BJ (cell line): ENCODE results near the gene PARS2. TPM values are rescaled to one million over a fixed set of nuclear protein-coding genes. Genes with fewer than 3 reads are reported as not detected.

Experiments
- CTCF ChIA-PET: fragments of 350-600 bp; formaldehyde crosslinking; extraction: SDS; loops from one replicate; lab custom pipeline; 2021; ENCODE audit warnings: antibody characterized with exemption, inconsistent platforms; lab: Yijun Ruan, JAX
- POLR2A ChIA-PET: fragments of 300-600 bp; sonication (Branson Sonifier 250); formaldehyde crosslinking; extraction: SDS; loops from one replicate; lab custom pipeline; 2021; ENCODE audit warnings: antibody characterized with exemption; lab: Charles Lee
- DNase-seq: peaks from one replicate; pipeline ENCODE4 v3.0.0-alpha.2; 2011; ENCODE audit warnings: low read depth
- H3K27me3 ChIP-seq: 2 replicates; pipeline ENCODE4 v1.6.0; 2011; ENCODE audit warnings: low read length; ENCODE audit not compliant: control insufficient read depth, insufficient read depth
- H3K36me3 ChIP-seq: 2 replicates; pipeline ENCODE4 v1.5.1; 2011; ENCODE audit warnings: low read length; ENCODE audit not compliant: control insufficient read depth, insufficient read depth
- H3K4me3 ChIP-seq: 2 replicates; pipeline ENCODE4 v1.5.1; 2011; ENCODE audit warnings: low read depth, mild to moderate bottlenecking, control low read depth, low read length
- polyA plus RNA-seq: library from polyadenylated mRNA; depleted of rRNA; stranded (reverse); fragments of >200 nt; gene quantifications from 2 replicates; pipeline ENCODE4 v1.2.3, GENCODE V29; 2011
- TF ChIP-seq, protein P1 (sequence below): IDR thresholded peaks from 2 replicates; pipeline ENCODE4 v1.5.1; 2011; ENCODE audit warnings: low read depth, mild to moderate bottlenecking, control low read depth, inconsistent platforms, low read length, moderate library complexity; ENCODE audit not compliant: insufficient read depth

Gene PARS2
- polyA plus RNA-seq, 1 experiment = 3.9 TPM

DNA sequence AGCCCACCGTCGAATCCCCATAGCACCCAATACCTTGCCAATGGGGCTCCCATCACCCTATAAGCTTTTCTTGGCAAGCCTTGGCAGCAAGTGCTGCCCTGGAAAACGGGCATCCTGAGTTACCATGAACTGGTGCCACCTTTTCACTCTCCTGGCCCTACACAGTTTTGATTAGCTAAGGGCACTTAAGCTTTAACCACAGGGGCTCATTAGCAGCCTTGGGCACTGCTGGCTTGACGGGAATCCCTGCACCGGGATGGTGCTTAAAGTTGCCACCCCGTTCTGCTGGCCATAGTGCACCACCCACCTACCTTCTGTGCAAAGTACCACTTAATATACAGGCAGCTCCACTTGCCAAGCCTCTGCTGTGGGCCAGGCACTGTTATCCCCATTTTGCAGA, 13.7 kb downstream of the PARS2 start:
- CTCF ChIA-PET = interaction anchor here (0.6 kb wide), 1 partner anchor 28 kb away, joined by 4 read pairs; no protein-coding TSS in a partner anchor
- TF ChIP-seq, protein P1, sequence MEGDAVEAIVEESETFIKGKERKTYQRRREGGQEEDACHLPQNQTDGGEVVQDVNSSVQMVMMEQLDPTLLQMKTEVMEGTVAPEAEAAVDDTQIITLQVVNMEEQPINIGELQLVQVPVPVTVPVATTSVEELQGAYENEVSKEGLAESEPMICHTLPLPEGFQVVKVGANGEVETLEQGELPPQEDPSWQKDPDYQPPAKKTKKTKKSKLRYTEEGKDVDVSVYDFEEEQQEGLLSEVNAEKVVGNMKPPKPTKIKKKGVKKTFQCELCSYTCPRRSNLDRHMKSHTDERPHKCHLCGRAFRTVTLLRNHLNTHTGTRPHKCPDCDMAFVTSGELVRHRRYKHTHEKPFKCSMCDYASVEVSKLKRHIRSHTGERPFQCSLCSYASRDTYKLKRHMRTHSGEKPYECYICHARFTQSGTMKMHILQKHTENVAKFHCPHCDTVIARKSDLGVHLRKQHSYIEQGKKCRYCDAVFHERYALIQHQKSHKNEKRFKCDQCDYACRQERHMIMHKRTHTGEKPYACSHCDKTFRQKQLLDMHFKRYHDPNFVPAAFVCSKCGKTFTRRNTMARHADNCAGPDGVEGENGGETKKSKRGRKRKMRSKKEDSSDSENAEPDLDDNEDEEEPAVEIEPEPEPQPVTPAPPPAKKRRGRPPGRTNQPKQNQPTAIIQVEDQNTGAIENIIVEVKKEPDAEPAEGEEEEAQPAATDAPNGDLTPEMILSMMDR = no peak
- no peak for DNase-seq
- Histone ChIP-seq H3K4me3 (no peak overlapping the region), H3K36me3 (no peaks in the 10 kb centered on the region), H3K27me3 (no peaks in the 10 kb centered on the region; the same call in 1 of the 2 replicates)
- POLR2A ChIA-PET = no interaction called here

DNA sequence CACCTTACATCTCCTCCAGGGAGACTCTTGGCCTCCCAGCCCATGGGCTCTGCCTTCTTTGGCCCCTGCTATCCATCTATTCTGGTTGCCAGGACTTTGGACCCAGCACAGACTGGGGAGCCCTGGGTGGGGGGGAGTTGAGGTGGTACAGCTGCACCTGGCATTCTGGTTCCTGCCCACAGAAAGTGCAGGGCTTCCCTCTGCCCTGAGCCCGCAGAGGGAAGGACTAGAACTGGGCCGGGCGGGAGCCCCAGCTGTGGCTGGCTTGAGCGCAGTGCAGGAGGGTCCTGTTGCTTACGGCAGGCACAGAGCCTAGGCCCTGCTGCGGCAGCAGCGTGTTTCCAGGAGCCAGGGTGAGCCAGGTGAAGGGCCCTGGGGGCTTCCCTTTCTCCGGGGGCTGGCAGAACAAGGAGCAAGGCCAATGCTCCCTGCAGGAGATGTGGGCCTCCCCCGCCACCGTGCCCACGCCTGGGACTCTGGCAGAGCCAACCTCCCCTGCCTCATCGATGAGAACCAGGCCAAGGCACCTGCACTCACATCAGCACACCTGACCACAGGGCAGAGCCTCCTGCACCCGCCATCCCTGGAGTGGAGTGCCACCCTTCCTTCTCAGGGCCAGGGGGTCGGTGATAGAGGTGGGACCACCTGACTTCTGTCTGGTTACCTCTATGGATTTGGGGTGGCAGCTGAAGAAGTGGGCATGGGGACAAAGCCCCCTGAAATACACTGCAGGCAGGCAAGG, 16.1 kb downstream of the PARS2 start:
- TF ChIP-seq, protein P1 = no peak
- ChIA-PET CTCF (no interaction called here), POLR2A (no interaction called here)
- H3K4me3 ChIP-seq = no peak overlapping the region
- H3K27me3 ChIP-seq = no peaks in the 10 kb centered on the region; the same call in 1 of the 2 replicates
- peaks cover 3% of the 10 kb centered on the region for H3K36me3 ChIP-seq
- DNase-seq = no peak

DNA sequence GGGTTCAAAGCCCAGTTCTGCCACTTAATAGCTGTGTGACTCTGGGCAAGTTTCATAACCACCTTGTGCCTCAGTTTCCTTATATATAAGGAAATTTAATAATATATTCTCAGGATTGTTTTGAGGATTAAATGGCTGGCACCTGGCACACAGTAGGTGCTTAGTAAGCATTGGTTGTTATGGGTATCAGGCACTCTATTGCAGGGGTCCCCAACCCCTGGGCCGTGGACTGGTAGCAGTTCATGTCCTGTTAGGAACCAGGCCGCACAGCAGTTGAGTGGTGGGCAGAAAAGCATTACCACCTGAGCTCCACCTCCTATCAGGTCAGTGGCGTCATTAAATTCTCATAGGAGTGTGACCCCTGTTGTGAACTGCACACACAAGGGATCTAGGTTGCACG, 18.5 kb downstream of the PARS2 start:
- CTCF ChIA-PET = interaction anchor here (1.1 kb wide), 1 partner anchor 10 kb away, joined by 4 read pairs; no protein-coding TSS in a partner anchor
- Histone ChIP-seq H3K36me3 (peaks cover 3% of the 10 kb centered on the region), H3K4me3 (no peak overlapping the region), H3K27me3 (no peaks in the 10 kb centered on the region; the same call in 1 of the 2 replicates)
- DNase-seq = no peak
- POLR2A ChIA-PET = no interaction called here
- TF ChIP-seq, protein P1 = no peak

DNA sequence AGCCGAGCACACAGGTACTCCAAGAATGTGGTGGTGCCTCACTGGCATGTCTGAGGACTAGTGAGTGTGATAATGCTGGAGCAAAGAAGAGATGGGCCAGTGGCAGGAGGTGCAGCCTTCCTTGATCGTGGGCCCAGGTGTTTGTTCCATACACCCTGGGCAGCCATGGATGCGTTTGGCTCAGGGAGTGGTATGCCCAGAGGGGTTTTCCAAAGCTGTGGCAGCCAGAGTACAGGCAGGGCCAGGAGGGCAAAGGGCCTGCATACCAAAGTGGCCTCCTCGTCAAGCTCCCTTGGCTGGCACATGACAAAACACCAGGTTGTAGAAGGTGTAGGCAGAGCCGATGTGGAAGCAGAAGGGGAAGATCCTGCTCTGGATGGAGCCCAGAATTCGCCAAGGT, 19.0 kb downstream of the PARS2 start:
- CTCF ChIA-PET = interaction anchor here (1.1 kb wide), 1 partner anchor 11 kb away, joined by 4 read pairs; no protein-coding TSS in a partner anchor
- Histone ChIP-seq H3K27me3 (no peaks in the 10 kb centered on the region; the same call in 1 of the 2 replicates), H3K4me3 (no peak overlapping the region), H3K36me3 (peaks cover 5% of the 10 kb centered on the region)
- POLR2A ChIA-PET = no interaction called here
- TF ChIP-seq, protein P1 = no peak
- no peak for DNase-seq

DNA sequence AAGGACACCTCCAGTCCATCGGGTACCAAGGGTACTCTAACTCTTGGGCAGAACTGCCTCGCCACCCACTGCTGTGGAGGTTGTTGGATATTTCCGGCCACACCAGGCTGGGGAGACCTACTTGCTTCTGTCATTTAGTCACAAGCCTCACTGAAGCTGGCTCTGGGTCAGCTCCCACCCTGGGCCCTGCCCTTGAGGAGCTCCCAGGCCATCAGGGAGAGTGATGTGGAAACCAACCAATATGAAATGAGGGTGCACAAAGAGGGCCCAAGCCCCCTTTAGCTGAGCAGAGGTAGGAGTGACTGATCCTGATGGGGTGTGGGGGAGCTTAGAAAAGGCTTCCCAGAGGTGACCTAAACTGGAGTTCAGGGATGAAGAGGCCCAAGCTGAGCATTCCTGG, 19.6 kb downstream of the PARS2 start:
- Histone ChIP-seq H3K36me3 (peaks cover 7% of the 10 kb centered on the region), H3K27me3 (no peaks in the 10 kb centered on the region; the same call in 1 of the 2 replicates), H3K4me3 (no peak overlapping the region)
- ChIA-PET POLR2A (no interaction called here), CTCF (no interaction called here)
- TF ChIP-seq, protein P1 = no peak
- DNase-seq = no peak
